Esophagus squamous epithelium (tissue), 5 donors: ENCODE measurements around the gene ZNF45. TPM values are rescaled to one million over a fixed set of nuclear protein-coding genes. Genes with fewer than 3 reads are reported as not detected.
"Not testable (repeated sequence)": the region's sequence is repeated elsewhere in the genome, so short reads cannot be mapped to it uniquely, and the experiment has no call there.

ENCODE experiments used
- DNase-seq: peaks from one replicate; lab custom pipeline; 2025; lab: John Stamatoyannopoulos, UW
- H3K27ac ChIP-seq, 4 donors: fragments of 200-600 bp; sonication (generic); one replicate each; pipeline ENCODE4 v1.5.1; 2016 to 2019; ENCODE audit warnings: mild to moderate bottlenecking in 1 of 4
- H3K27me3 ChIP-seq, 4 donors: fragments of 200-600 bp; sonication (generic); 1 replicate in 3 of 4; 2 replicates in 1 of 4; pipeline versions ENCODE4 v1.5.1 to v1.6.0; 2017 to 2021; ENCODE audit warnings: antibody characterized with exemption in 1 of 4
- H3K36me3 ChIP-seq, 3 donors: fragments of 200-600 bp; sonication (generic); one replicate each; pipeline ENCODE4 v1.5.1; 2016 to 2019
- H3K4me1 ChIP-seq, 3 donors: fragments of 200-600 bp; sonication (generic); one replicate each; pipeline ENCODE4 v1.5.1; 2017 to 2019
- H3K4me3 ChIP-seq, 4 donors: fragments of 200-600 bp; sonication (generic); 1 replicate in 3 of 4; 2 replicates in 1 of 4; pipeline ENCODE4 v1.5.1; 2016 to 2019; ENCODE audit warnings: mild to moderate bottlenecking in 2 of 4, moderate library complexity in 1 of 4
- H3K9me3 ChIP-seq, 3 donors: fragments of 200-600 bp; sonication (generic); one replicate each; pipeline ENCODE4 v1.5.1; 2016 to 2019
- CTCF ChIP-seq, 6 experiments: fragments of 450-650 bp in 4 of 6; fragments of 200-600 bp in 2 of 6; sonication (generic) in 2 of 6; IDR thresholded peaks; one replicate each; pipeline ENCODE4 v1.5.1; 2016 to 2019; ENCODE audit warnings: antibody characterized with exemption in 6 of 6, mild to moderate bottlenecking in 4 of 6, moderate library complexity in 4 of 6
- POLR2A ChIP-seq, 4 donors: fragments of 450-650 bp; IDR thresholded peaks; one replicate each; pipeline ENCODE4 v1.6.1; 2017; ENCODE audit warnings: antibody characterized with exemption in 4 of 4, mild to moderate bottlenecking in 4 of 4, moderate library complexity in 3 of 4
- WGBS, 2 donors: methylation state at CpG; one replicate each; pipeline ENCODE4 v1.1.5; 2018; 5-methylcytosine and 5-hydroxymethylcytosine counted together
- intact Hi-C: fragments of 100-400 bp; cut with DNase I; formaldehyde crosslinking; loops from one replicate; pipeline ENCODE4 v1.15.0; 2022
- total RNA-seq, 4 donors: library from RNA; depleted of rRNA; stranded (reverse); fragments of >200 nt; gene quantifications; one replicate each; pipeline ENCODE4 v1.1.0, GENCODE V29; 2016
- donor health status: DM: yes; HTN: yes; CAD: no.

Gene ZNF45
- total RNA-seq, 4 donors from 2014 or later, result 5.0 to 8.4 (median 6.4) TPM

DNA sequence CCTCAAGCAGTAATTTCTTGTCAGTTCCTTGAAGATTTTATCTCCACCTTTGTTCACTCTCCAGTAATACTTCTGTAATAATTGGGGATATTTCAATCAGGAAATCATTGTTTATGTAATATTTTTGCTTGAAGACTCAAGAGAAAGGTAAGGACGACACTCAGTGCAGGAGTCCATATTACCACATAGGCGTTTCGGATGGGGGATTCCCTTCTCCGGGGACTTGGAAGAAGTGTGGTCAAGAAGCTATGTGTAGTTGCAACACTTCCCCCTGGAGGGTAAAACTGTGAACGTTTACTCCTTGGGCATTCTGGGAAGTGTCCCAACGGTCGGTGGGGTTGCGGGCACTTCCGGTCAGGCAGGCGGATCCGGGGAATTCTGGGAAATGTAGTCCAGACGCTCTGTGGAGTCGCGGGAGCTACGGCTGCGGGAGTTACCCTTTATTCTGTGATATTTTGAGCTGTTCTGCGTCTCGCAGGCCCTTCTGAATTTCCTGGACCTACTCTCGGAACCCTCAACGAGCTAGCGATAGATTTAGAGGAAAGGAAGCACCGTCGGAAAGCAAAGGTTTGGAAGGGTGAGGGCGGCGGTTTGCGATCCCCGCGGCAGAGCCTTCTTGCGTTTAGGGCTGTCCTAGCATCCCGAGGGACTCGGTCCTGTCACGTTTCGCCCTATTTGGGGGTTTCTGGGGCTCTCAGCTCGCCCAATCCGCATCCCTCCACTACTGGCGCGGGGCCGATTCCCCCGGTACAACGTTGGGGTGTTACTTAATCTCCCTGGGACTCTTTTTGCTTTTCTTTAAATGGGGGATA, 16.0 kb upstream of the ZNF45 start, which contains the start of gene ZNF221:
Gene ZNF221, plus strand, starts transcription at position 395 of the 812 bp plus-strand sequence. CDS start 11,499 bp downstream, outside the sequence.
- peak; percentile 44 for DNase-seq
- peak within 1 kb of the TSS; percentile 61 to 79 (median 72) for H3K27ac ChIP-seq
- peaks cover 0 to 17% (median 0%) of the 10 kb centered on the region in 3 donors for H3K36me3 ChIP-seq
- H3K9me3 ChIP-seq, result peaks cover 0 to 67% (median 3%) of the 10 kb centered on the region in 3 donors
- peaks cover 0 to 10% (median 0%) of the 10 kb centered on the region in 3 donors for H3K4me1 ChIP-seq
- TF ChIP-seq CTCF (IDR thresholded peaks at IDR 0.05) (peak in 5 of 6 experiments; percentile 27 to 61 (median 39)), POLR2A (IDR thresholded peaks at IDR 0.05) (no peak)
- 1 to 4% methylated on average over 17 to 34 of the region's 40 CpGs for WGBS, 2 donors
- peaks cover 0 to 14% (median 0%) of the 10 kb centered on the region in 4 donors for H3K27me3 ChIP-seq
- H3K4me3 ChIP-seq, result peak within 1 kb of the TSS; percentile 61 to 80 (median 72)
- intact Hi-C loops, result no loop called here

- H3K4me3 ChIP-seq, DNase-seq, H3K27ac ChIP-seq, H3K36me3 ChIP-seq, intact Hi-C loops: not testable (repeated sequence)
- Histone ChIP-seq H3K4me1 (peaks cover 0 to 10% (median 0%) of the 10 kb centered on the region in 3 donors), H3K9me3 (peaks cover 0 to 54% (median 3%) of the 10 kb centered on the region in 3 donors), H3K27me3 (peaks cover 0 to 17% (median 0%) of the 10 kb centered on the region in 4 donors)
- 77 to 89% methylated on average over 2 of the region's 2 CpGs for WGBS, 2 donors
Observed at GRCh38 chr19:43949803-43950202, 14.7 kb upstream of the ZNF45 start.

- 0% methylated on average over 1 of the region's 1 CpG for WGBS, 2 donors
- H3K27ac ChIP-seq, H3K36me3 ChIP-seq, H3K4me1 ChIP-seq, intact Hi-C loops, DNase-seq, H3K4me3 ChIP-seq: not testable (repeated sequence)
- H3K9me3 ChIP-seq, result peaks cover 0 to 39% (median 0%) of the 10 kb centered on the region in 3 donors
- H3K27me3 ChIP-seq, result peaks cover 0 to 17% (median 0%) of the 10 kb centered on the region in 4 donors
Observed at GRCh38 chr19:43947412-43947811, 12.3 kb upstream of the ZNF45 start.

GRCh38 chr19:43941209-43941608, 6.1 kb upstream of the ZNF45 start:
- Histone ChIP-seq H3K9me3 (peaks cover 0 to 8% (median 3%) of the 10 kb centered on the region in 3 donors), H3K4me1 (no peaks in the 10 kb centered on the region), H3K27ac (no peak overlapping the region), H3K36me3 (no peaks in the 10 kb centered on the region), H3K4me3 (no peak overlapping the region), H3K27me3 (peaks cover 0 to 5% (median 0%) of the 10 kb centered on the region in 4 donors)
- intact Hi-C loops, result no loop called here
- 68% methylated on average over 5 of the region's 5 CpGs for WGBS, 2 donors
- no peak for DNase-seq
- TF ChIP-seq CTCF (IDR thresholded peaks at IDR 0.05), result no peak
- TF ChIP-seq POLR2A (IDR thresholded peaks at IDR 0.05), result no peak

GRCh38 chr19:43940719-43941118, 5.6 kb upstream of the ZNF45 start:
- intact Hi-C loops, result no loop called here
- peaks cover 0 to under 1% (median 0%) of the 10 kb centered on the region in 4 donors for H3K27me3 ChIP-seq

DNA sequence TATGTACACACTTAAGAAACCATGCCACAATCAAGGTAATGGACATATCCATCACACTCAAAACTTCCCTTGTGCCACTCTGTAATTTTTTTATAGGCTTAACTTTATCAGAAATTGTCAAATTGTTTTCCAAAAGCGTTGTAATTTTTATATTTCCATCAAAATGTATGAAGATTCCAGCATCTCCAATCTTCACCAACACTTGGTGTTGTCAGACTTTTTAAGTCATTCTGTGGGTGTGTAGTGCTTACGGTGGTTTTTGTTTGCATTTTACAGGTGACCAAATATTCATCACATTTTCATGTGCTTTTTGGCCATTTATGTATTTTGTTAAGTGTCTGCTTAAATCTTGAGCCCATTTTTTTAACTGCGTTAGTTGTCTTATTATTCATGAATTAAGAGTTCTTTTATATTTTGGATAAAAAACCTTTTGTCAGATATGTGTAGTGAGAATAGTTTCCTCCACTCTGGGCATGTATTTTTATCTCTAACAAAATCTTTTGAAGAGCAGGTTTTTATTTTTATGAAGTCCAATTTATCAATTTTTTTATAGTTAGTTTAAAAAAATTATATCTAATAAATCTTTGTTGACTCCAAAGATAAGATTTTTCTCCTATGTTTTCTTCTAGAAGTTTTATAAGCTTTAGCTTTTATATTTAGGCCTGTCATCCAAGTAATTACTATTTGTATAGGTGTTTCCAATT, 4.6 kb upstream of the ZNF45 start:
- H3K36me3 ChIP-seq, result no peaks in the 10 kb centered on the region
- no peak overlapping the region for H3K4me3 ChIP-seq
- no peaks in the 10 kb centered on the region for H3K27me3 ChIP-seq
- 72 to 73% methylated on average over 3 of the region's 3 CpGs for WGBS, 2 donors
- peaks cover 0 to 8% (median 3%) of the 10 kb centered on the region in 3 donors for H3K9me3 ChIP-seq
- TF ChIP-seq CTCF (IDR thresholded peaks at IDR 0.05) (no peak), POLR2A (IDR thresholded peaks at IDR 0.05) (no peak)
- intact Hi-C loops, result no loop called here
- peaks cover 0 to 6% (median 0%) of the 10 kb centered on the region in 3 donors for H3K4me1 ChIP-seq
- DNase-seq, result no peak
- H3K27ac ChIP-seq, result no peak overlapping the region

More at GRCh38 chr19:43940719-43941118, 5.6 kb upstream of the ZNF45 start:
- 73 to 78% methylated on average over 3 to 4 of the region's 4 CpGs for WGBS, 2 donors
- peaks cover 0 to 8% (median 3%) of the 10 kb centered on the region in 3 donors for H3K9me3 ChIP-seq
- DNase-seq, result no peak
- TF ChIP-seq POLR2A (IDR thresholded peaks at IDR 0.05), result no peak
- H3K27ac ChIP-seq, result no peak overlapping the region
- peaks cover 0 to 2% (median 0%) of the 10 kb centered on the region in 3 donors for H3K4me1 ChIP-seq
- H3K36me3 ChIP-seq, result no peaks in the 10 kb centered on the region
- H3K4me3 ChIP-seq, result no peak overlapping the region
